SU-DHL-6 (cell line): Measurements from ENCODE around the gene CCDC85C.

Source experiments
- H2AFZ ChIP-seq: fragments of 200-600 bp; sonication (generic); 2 replicates; pipeline ENCODE4 v1.6.1; 2014; ENCODE audit warnings: low read depth, mild to moderate bottlenecking, moderate library complexity, mixed read lengths, antibody characterized with exemption, low read length; ENCODE audit not compliant: severe bottlenecking
- H3F3A ChIP-seq: fragments of 200-600 bp; shearing (Covaris generic); 2 replicates; pipeline ENCODE4 v1.6.0; 2016; ENCODE audit warnings: antibody characterized with exemption, mild to moderate bottlenecking; ENCODE audit not compliant: insufficient read depth
- H3K27ac ChIP-seq: fragments of 200-600 bp; sonication (generic); 2 replicates; pipeline ENCODE4 v1.5.1; 2016; ENCODE audit warnings: low read depth, mild to moderate bottlenecking, low read length, moderate library complexity, mixed read lengths
- H3K27me3 ChIP-seq: fragments of 200-600 bp; sonication (generic), shearing (Covaris generic); 2 replicates; pipeline ENCODE4 v1.6.0; 2014; ENCODE audit warnings: mild to moderate bottlenecking, low read length
- H3K36me3 ChIP-seq: fragments of 200-600 bp; sonication (generic); 2 replicates; pipeline ENCODE4 v1.6.1; 2014; ENCODE audit warnings: mild to moderate bottlenecking, low read length, mixed read lengths
- H3K4me2 ChIP-seq: fragments of 300-600, 200-600 bp; shearing (Covaris generic), sonication (generic); 2 replicates; pipeline ENCODE4 v1.6.0; 2014; ENCODE audit warnings: low read length, low read depth, mild to moderate bottlenecking; ENCODE audit not compliant: poor library complexity, severe bottlenecking
- H3K4me3 ChIP-seq: fragments of 200-600 bp; sonication (generic); 2 replicates; pipeline ENCODE4 v1.5.1; 2014; ENCODE audit warnings: antibody characterized with exemption, low read length, mild to moderate bottlenecking, mixed read lengths; ENCODE audit not compliant: insufficient read depth, poor library complexity, severe bottlenecking
- H3K79me2 ChIP-seq: fragments of 200-600 bp; sonication (generic); 2 replicates; pipeline ENCODE4 v1.6.1; 2014; ENCODE audit warnings: mild to moderate bottlenecking, low read length, moderate library complexity; ENCODE audit not compliant: insufficient read depth
- H3K9ac ChIP-seq: fragments of 200-600 bp; sonication (generic); 2 replicates; pipeline ENCODE4 v1.7.0; 2014; ENCODE audit warnings: mild to moderate bottlenecking, low read length
- H3K9me2 ChIP-seq: fragments of 200-600 bp; sonication (generic); replicated peaks from 2 replicates; pipeline ENCODE4 v1.6.1; 2014; ENCODE audit warnings: low read length; ENCODE audit not compliant: insufficient read depth
- H3K9me3 ChIP-seq: fragments of 200-600 bp; sonication (generic); 2 replicates; pipeline ENCODE4 v1.6.1; 2014; ENCODE audit warnings: low read length, mixed read lengths; ENCODE audit not compliant: insufficient read depth
- H4K20me1 ChIP-seq: fragments of 200-600 bp; sonication (generic); 2 replicates; pipeline ENCODE4 v1.6.1; 2014; ENCODE audit warnings: low read depth, mild to moderate bottlenecking, antibody characterized with exemption, low read length, moderate library complexity, mixed read lengths
- CTCF ChIP-seq: fragments of 200-600 bp; sonication (generic); IDR thresholded peaks from one replicate; pipeline ENCODE4 v1.5.1; 2017; ENCODE audit warnings: antibody characterized with exemption, mild to moderate bottlenecking, low read length, moderate library complexity; ENCODE audit not compliant: insufficient read depth, poor library complexity, severe bottlenecking
- EZH2phosphoT487 ChIP-seq: fragments of 200-600 bp; sonication (generic), shearing (Covaris generic); conservative IDR thresholded peaks from 2 replicates; pipeline ENCODE4 v1.6.1; 2018; ENCODE audit warnings: mild to moderate bottlenecking, antibody characterized with exemption, low read length, moderate library complexity, mixed read lengths

The CCDC85C gene

GRCh38 chr14:99540196-99541032, 63.6 kb downstream of the CCDC85C start:
- no peak for TF ChIP-seq CTCF
- TF ChIP-seq EZH2phosphoT487 = no peak
- H3K4me3 ChIP-seq = no peak overlapping the region
- no peaks in the 10 kb centered on the region for H3K27me3 ChIP-seq
- H3K9me2 ChIP-seq = no peaks in the 10 kb centered on the region
- H3K9ac ChIP-seq = no peak overlapping the region
- H3K27ac ChIP-seq = no peak overlapping the region
- H3F3A ChIP-seq = no peaks in the 10 kb centered on the region
- H2AFZ ChIP-seq = no peak overlapping the region
- H4K20me1 ChIP-seq = no peaks in the 10 kb centered on the region
- no peaks in the 10 kb centered on the region for H3K36me3 ChIP-seq
- no peak overlapping the region for H3K4me2 ChIP-seq
- H3K79me2 ChIP-seq = no peaks in the 10 kb centered on the region
- no peaks in the 10 kb centered on the region for H3K9me3 ChIP-seq

GRCh38 chr14:99539491-99539890, 64.5 kb downstream of the CCDC85C start:
- H3K4me3 ChIP-seq = no peak overlapping the region
- H3K79me2 ChIP-seq = no peaks in the 10 kb centered on the region

GRCh38 chr14:99538733-99539132, 65.3 kb downstream of the CCDC85C start:
- Histone ChIP-seq H3K4me3 (no peak overlapping the region), H3K27ac (no peak overlapping the region), H3K36me3 (no peaks in the 10 kb centered on the region), H3K9me3 (no peaks in the 10 kb centered on the region), H4K20me1 (no peaks in the 10 kb centered on the region), H3K27me3 (no peaks in the 10 kb centered on the region), H3K4me2 (no peak overlapping the region), H2AFZ (no peak overlapping the region), H3K9me2 (no peaks in the 10 kb centered on the region), H3K9ac (no peak overlapping the region), H3F3A (no peaks in the 10 kb centered on the region), H3K79me2 (no peaks in the 10 kb centered on the region)
- TF ChIP-seq EZH2phosphoT487 = no peak
- no peak for TF ChIP-seq CTCF

More at GRCh38 chr14:99539491-99539890, 64.5 kb downstream of the CCDC85C start:
- H2AFZ ChIP-seq = no peak overlapping the region
- no peak overlapping the region for H3K4me2 ChIP-seq
- H4K20me1 ChIP-seq = no peaks in the 10 kb centered on the region
- H3K9me3 ChIP-seq = no peaks in the 10 kb centered on the region
- no peaks in the 10 kb centered on the region for H3K9me2 ChIP-seq
- H3K27ac ChIP-seq = no peak overlapping the region
- no peaks in the 10 kb centered on the region for H3F3A ChIP-seq
- H3K9ac ChIP-seq = no peak overlapping the region
- H3K36me3 ChIP-seq = no peaks in the 10 kb centered on the region
- H3K27me3 ChIP-seq = no peaks in the 10 kb centered on the region
- no peak for TF ChIP-seq EZH2phosphoT487
- no peak for TF ChIP-seq CTCF
